Mesenchymal stem cell (in vitro differentiated cells and primary cell): ENCODE data around the gene NSUN7.
A peak's percentile ranks its signal among the peaks of the same experiment; 100 is the strongest.
"Not testable (repeated sequence)": the region's sequence is repeated elsewhere in the genome, so short reads cannot be mapped to it uniquely, and the experiment has no call there.

Experiments
- DNase-seq: peaks from one replicate; pipeline ENCODE4 v3.0.0-alpha.2; 2013
- H2AFZ ChIP-seq: one replicate; pipeline ENCODE4 v1.6.1; 2013; ENCODE audit warnings: low read depth, mild to moderate bottlenecking, control low read depth, inconsistent platforms, low read length, moderate library complexity
- H2AK5ac ChIP-seq: 2 replicates; pipeline ENCODE4 v1.6.1; 2013; ENCODE audit warnings: low read length, moderate library complexity, mild to moderate bottlenecking, inconsistent platforms; ENCODE audit not compliant: severe bottlenecking
- H2BK120ac ChIP-seq: one replicate; pipeline ENCODE4 v1.6.1; 2013; ENCODE audit warnings: low read depth, mild to moderate bottlenecking, inconsistent platforms, low read length, moderate library complexity
- H2BK12ac ChIP-seq, 2 experiments: one replicate each; pipeline ENCODE4 v1.6.1; 2013; ENCODE audit warnings: inconsistent platforms in 2 of 2, low read length in 2 of 2, mild to moderate bottlenecking in 2 of 2, moderate library complexity in 2 of 2, control low read depth in 1 of 2
- H2BK15ac ChIP-seq: one replicate; pipeline ENCODE4 v1.6.1; 2013; ENCODE audit warnings: mild to moderate bottlenecking, low read depth, inconsistent platforms; ENCODE audit not compliant: poor library complexity, severe bottlenecking
- H2BK5ac ChIP-seq: 2 replicates; pipeline ENCODE4 v1.6.1; 2013; ENCODE audit warnings: low read depth, mild to moderate bottlenecking, low read length, control low read depth, inconsistent platforms; ENCODE audit not compliant: poor library complexity, severe bottlenecking
- H3K14ac ChIP-seq, 2 experiments: one replicate each; pipeline ENCODE4 v1.6.1; 2013; ENCODE audit warnings: inconsistent platforms in 2 of 2, low read length in 2 of 2, control low read depth in 1 of 2, mild to moderate bottlenecking in 1 of 2, moderate library complexity in 1 of 2
- H3K18ac ChIP-seq, 2 experiments: one replicate each; pipeline ENCODE4 v1.6.1; 2013; ENCODE audit warnings: inconsistent platforms in 2 of 2, low read length in 2 of 2, control low read depth in 1 of 2, low read depth in 1 of 2, mild to moderate bottlenecking in 1 of 2
- H3K23ac ChIP-seq, 2 experiments: one replicate each; pipeline ENCODE4 v1.6.1; 2013; ENCODE audit warnings: inconsistent platforms in 2 of 2, low read length in 2 of 2, mild to moderate bottlenecking in 2 of 2, moderate library complexity in 2 of 2, control low read depth in 1 of 2
- H3K27ac ChIP-seq: 2 replicates; pipeline ENCODE4 v1.5.1; 2013; ENCODE audit warnings: mild to moderate bottlenecking, moderate library complexity, low read length, control low read depth, inconsistent platforms; ENCODE audit not compliant: poor library complexity, severe bottlenecking
- H3K27me3 ChIP-seq, 2 experiments: 2 replicates each; pipeline versions ENCODE4 v1.6.1 to v1.7.0; 2013; ENCODE audit warnings: low read length in 2 of 2, mild to moderate bottlenecking in 2 of 2, moderate library complexity in 2 of 2, control low read depth in 1 of 2, inconsistent platforms in 1 of 2; ENCODE audit not compliant: control insufficient read depth in 1 of 2, insufficient read depth in 1 of 2
- H3K36me3 ChIP-seq, 2 experiments: 2 replicates each; pipeline versions ENCODE4 v1.6.1 to v1.7.0; 2013; ENCODE audit warnings: low read length in 2 of 2, control low read depth in 1 of 2, inconsistent platforms in 1 of 2, low read depth in 1 of 2, mild to moderate bottlenecking in 1 of 2; ENCODE audit not compliant: insufficient read depth in 2 of 2, control insufficient read depth in 1 of 2
- H3K4ac ChIP-seq, 2 experiments: one replicate each; pipeline ENCODE4 v1.6.1; 2013; ENCODE audit warnings: inconsistent platforms in 2 of 2, low read length in 2 of 2, mild to moderate bottlenecking in 2 of 2, moderate library complexity in 2 of 2, control low read depth in 1 of 2, low read depth in 1 of 2
- H3K4me1 ChIP-seq: 2 replicates; pipeline ENCODE4 v1.6.1; 2013; ENCODE audit warnings: low read depth, low read length, control low read depth; ENCODE audit not compliant: control insufficient read depth, insufficient read depth
- H3K4me2 ChIP-seq: 2 replicates; pipeline ENCODE4 v1.6.1; 2013; ENCODE audit warnings: low read length, mild to moderate bottlenecking, inconsistent platforms; ENCODE audit not compliant: poor library complexity, severe bottlenecking
- H3K4me3 ChIP-seq, 2 experiments: 2 replicates each; pipeline versions ENCODE4 v1.5.1 to v1.7.0; 2013; ENCODE audit warnings: low read length in 2 of 2, mild to moderate bottlenecking in 2 of 2, control low read depth in 1 of 2, low read depth in 1 of 2; ENCODE audit not compliant: insufficient read depth in 1 of 2
- H3K79me1 ChIP-seq: replicated peaks from 2 replicates; pipeline ENCODE4 v1.6.1; 2013; ENCODE audit warnings: mild to moderate bottlenecking, control low read depth, low read length, inconsistent platforms; ENCODE audit not compliant: poor library complexity, severe bottlenecking
- H3K9ac ChIP-seq: 2 replicates; pipeline ENCODE4 v1.7.0; 2013; ENCODE audit warnings: mild to moderate bottlenecking, low read length, moderate library complexity
- H3K9me3 ChIP-seq: 2 replicates; pipeline ENCODE4 v1.7.0; 2013; ENCODE audit warnings: mild to moderate bottlenecking, low read length; ENCODE audit not compliant: control insufficient read depth
- H4K8ac ChIP-seq: one replicate; pipeline ENCODE4 v1.6.1; 2013; ENCODE audit warnings: inconsistent platforms, mild to moderate bottlenecking, low read length, moderate library complexity
- H4K91ac ChIP-seq: one replicate; pipeline ENCODE4 v1.6.1; 2013; ENCODE audit warnings: mild to moderate bottlenecking, low read length, inconsistent platforms
- WGBS: methylation state at CpG from one replicate; pipeline ENCODE4 v1.1.7; 2013; ENCODE audit warnings: mixed read lengths; 5-methylcytosine and 5-hydroxymethylcytosine counted together

Gene NSUN7

GRCh38 chr4:40704073-40704472 is 45.7 kb upstream of the NSUN7 start:
- Histone ChIP-seq H3K27ac (no peak overlapping the region), H3K4ac (no peak overlapping the region), H3K36me3 (no peaks in the 10 kb centered on the region), H3K9ac (no peak overlapping the region), H2BK5ac (no peak overlapping the region), H3K79me1 (no peaks in the 10 kb centered on the region), H2BK15ac (no peak overlapping the region), H3K18ac (no peak overlapping the region), H4K8ac (no peak overlapping the region), H3K4me1 (no peaks in the 10 kb centered on the region), H4K91ac (no peak overlapping the region), H3K4me2 (no peak overlapping the region), H2AK5ac (no peak overlapping the region), H3K14ac (no peak overlapping the region), H3K27me3 (no peaks in the 10 kb centered on the region), H3K23ac (no peak overlapping the region), H2AFZ (no peak overlapping the region), H3K4me3 (no peak overlapping the region), H2BK120ac (no peak overlapping the region), H2BK12ac (no peak overlapping the region), H3K9me3 (no peaks in the 10 kb centered on the region)
- DNase-seq: no peak
- 88% methylated on average over 2 of the region's 5 CpGs for WGBS

- Histone ChIP-seq H3K9me3 (no peaks in the 10 kb centered on the region), H2BK15ac (no peak overlapping the region), H2AK5ac (no peak overlapping the region), H3K4me3 (no peak overlapping the region), H3K9ac (no peak overlapping the region), H3K79me1 (no peaks in the 10 kb centered on the region), H3K18ac (no peak overlapping the region), H3K27me3 (no peaks in the 10 kb centered on the region), H2AFZ (no peak overlapping the region), H4K91ac (no peak overlapping the region), H4K8ac (no peak overlapping the region), H3K4ac (no peak overlapping the region), H3K36me3 (no peaks in the 10 kb centered on the region), H2BK120ac (no peak overlapping the region), H3K14ac (no peak overlapping the region), H2BK5ac (no peak overlapping the region), H3K4me1 (no peaks in the 10 kb centered on the region), H2BK12ac (no peak overlapping the region), H3K23ac (no peak overlapping the region), H3K27ac (no peak overlapping the region), H3K4me2 (no peak overlapping the region)
- peak; percentile 22 for DNase-seq
- 83% methylated on average over 2 of the region's 5 CpGs for WGBS
Measured at GRCh38 chr4:40710484-40711254, 39.1 kb upstream of the NSUN7 start.

- H3K4me2 ChIP-seq, H2AFZ ChIP-seq, H2AK5ac ChIP-seq, H3K14ac ChIP-seq, H3K18ac ChIP-seq, H3K4ac ChIP-seq, DNase-seq, H3K79me1 ChIP-seq, H2BK15ac ChIP-seq, H3K23ac ChIP-seq, H3K4me3 ChIP-seq, H2BK120ac ChIP-seq, H3K9me3 ChIP-seq, H4K91ac ChIP-seq, H4K8ac ChIP-seq, H3K36me3 ChIP-seq, H3K27ac ChIP-seq, H2BK12ac ChIP-seq, H2BK5ac ChIP-seq, H3K9ac ChIP-seq, H3K4me1 ChIP-seq, H3K27me3 ChIP-seq: not testable (repeated sequence)
- 67% methylated on average over 6 of the region's 6 CpGs for WGBS
Measured at GRCh38 chr4:40713001-40713400, 36.8 kb upstream of the NSUN7 start.

- H4K91ac ChIP-seq: no peak overlapping the region
- H4K8ac ChIP-seq: no peak overlapping the region
- H3K9ac ChIP-seq: no peak overlapping the region
- H3K4me2 ChIP-seq: no peak overlapping the region
- H3K27me3 ChIP-seq: no peaks in the 10 kb centered on the region
- no peak overlapping the region for H2BK12ac ChIP-seq
- no peak overlapping the region for H3K18ac ChIP-seq
- H2BK120ac ChIP-seq: no peak overlapping the region
- no peak overlapping the region for H2AK5ac ChIP-seq
- H3K4me1 ChIP-seq: peaks cover 2% of the 10 kb centered on the region
- H3K27ac ChIP-seq: no peak overlapping the region
- H3K79me1 ChIP-seq: no peaks in the 10 kb centered on the region
- H3K4ac ChIP-seq: no peak overlapping the region
- H2BK5ac ChIP-seq: no peak overlapping the region
- H3K23ac ChIP-seq: no peak overlapping the region
- H3K9me3 ChIP-seq: no peaks in the 10 kb centered on the region
- H2AFZ ChIP-seq: no peak overlapping the region
- DNase-seq: no peak
- WGBS: 100% methylated on average over 1 of the region's 2 CpGs
- no peak overlapping the region for H3K4me3 ChIP-seq
- H3K36me3 ChIP-seq: no peaks in the 10 kb centered on the region
- H3K14ac ChIP-seq: no peak overlapping the region
- H2BK15ac ChIP-seq: no peak overlapping the region
Measured at GRCh38 chr4:40713798-40714197, 36.0 kb upstream of the NSUN7 start.
